Activated T-helper 9 cell treated with anti-CD3 and anti-CD28 coated beads, Interleukin-2, amount 50 U/mL, for 16 hours (primary cell): ENCODE measurements around the gene PTPRN2.
"Not testable (repeated sequence)": the region's sequence is repeated elsewhere in the genome, so short reads cannot be mapped to it uniquely, and the experiment has no call there.

ENCODE experiments used
- DNase-seq: peaks from one replicate; pipeline ENCODE4 v3.0.0-alpha.2; 2020; ENCODE audit warnings: low read depth

Gene PTPRN2

GRCh38 chr7:158278745-158279320 is 308.8 kb downstream of the PTPRN2 start:
- no peak for DNase-seq

- no peak for DNase-seq
Observed at GRCh38 chr7:158277219-158278141, 310.1 kb downstream of the PTPRN2 start.

GRCh38 chr7:158276414-158277218 is 311.0 kb downstream of the PTPRN2 start:
- no peak for DNase-seq

- DNase-seq, result no peak
Observed at GRCh38 chr7:158275711-158276413, 311.8 kb downstream of the PTPRN2 start.

GRCh38 chr7:158274996-158275395 is 312.6 kb downstream of the PTPRN2 start:
- DNase-seq, result no peak

- no peak for DNase-seq
Observed at GRCh38 chr7:158274404-158274811, 313.2 kb downstream of the PTPRN2 start.

- DNase-seq, result not testable (repeated sequence)
Observed at GRCh38 chr7:158273756-158274342, 313.8 kb downstream of the PTPRN2 start.

- DNase-seq, result no peak
Observed at GRCh38 chr7:158273138-158273651, 314.4 kb downstream of the PTPRN2 start.

GRCh38 chr7:158272509-158273137 is 315.0 kb downstream of the PTPRN2 start:
- DNase-seq, result no peak

GRCh38 chr7:158272091-158272490 is 315.5 kb downstream of the PTPRN2 start:
- DNase-seq, result no peak

GRCh38 chr7:158271646-158272045 is 316.0 kb downstream of the PTPRN2 start:
- no peak for DNase-seq

GRCh38 chr7:158270856-158271413 is 316.7 kb downstream of the PTPRN2 start:
- no peak for DNase-seq

GRCh38 chr7:158270106-158270775 is 317.4 kb downstream of the PTPRN2 start:
- DNase-seq, result no peak

GRCh38 chr7:158268816-158269535 is 318.6 kb downstream of the PTPRN2 start:
- DNase-seq, result no peak

GRCh38 chr7:158267742-158268435 is 319.7 kb downstream of the PTPRN2 start:
- no peak for DNase-seq

- no peak for DNase-seq
Observed at GRCh38 chr7:158266817-158267741, 320.5 kb downstream of the PTPRN2 start.

GRCh38 chr7:158266426-158266816 is 321.2 kb downstream of the PTPRN2 start:
- DNase-seq, result no peak

- DNase-seq, result no peak
Observed at GRCh38 chr7:158265743-158266080, 321.9 kb downstream of the PTPRN2 start.
